Measurements from ENCODE around the gene TMTC3.

- TF ChIP-seq RXRA (IDR thresholded peaks at IDR 0.05; ENCODE audit: borderline replicate concordance, low read depth) (no peak), CTCF (IDR thresholded peaks at IDR 0.05) (no peak), POLR2AphosphoS5 (IDR thresholded peaks at IDR 0.05; ENCODE audit: low read depth, low read length) (no peak), REST (IDR thresholded peaks at IDR 0.05; ENCODE audit: low read depth, low read length) (no peak), GABPA (IDR thresholded peaks at IDR 0.05; ENCODE audit: low read depth) (no peak), NFIC (IDR thresholded peaks at IDR 0.05; ENCODE audit: borderline replicate concordance) (no peak), RAD21 (IDR thresholded peaks at IDR 0.05; ENCODE audit: low read length) (no peak), RFX5 (IDR thresholded peaks at IDR 0.05; ENCODE audit: low read length) (no peak)
Measured at GRCh38 chr12:88218293-88218692, 76.2 kb downstream of the TMTC3 start.

Measured in SK-N-SH (cell line).